ENCODE measurements around the gene RDH8.

Gene RDH8

DNA sequence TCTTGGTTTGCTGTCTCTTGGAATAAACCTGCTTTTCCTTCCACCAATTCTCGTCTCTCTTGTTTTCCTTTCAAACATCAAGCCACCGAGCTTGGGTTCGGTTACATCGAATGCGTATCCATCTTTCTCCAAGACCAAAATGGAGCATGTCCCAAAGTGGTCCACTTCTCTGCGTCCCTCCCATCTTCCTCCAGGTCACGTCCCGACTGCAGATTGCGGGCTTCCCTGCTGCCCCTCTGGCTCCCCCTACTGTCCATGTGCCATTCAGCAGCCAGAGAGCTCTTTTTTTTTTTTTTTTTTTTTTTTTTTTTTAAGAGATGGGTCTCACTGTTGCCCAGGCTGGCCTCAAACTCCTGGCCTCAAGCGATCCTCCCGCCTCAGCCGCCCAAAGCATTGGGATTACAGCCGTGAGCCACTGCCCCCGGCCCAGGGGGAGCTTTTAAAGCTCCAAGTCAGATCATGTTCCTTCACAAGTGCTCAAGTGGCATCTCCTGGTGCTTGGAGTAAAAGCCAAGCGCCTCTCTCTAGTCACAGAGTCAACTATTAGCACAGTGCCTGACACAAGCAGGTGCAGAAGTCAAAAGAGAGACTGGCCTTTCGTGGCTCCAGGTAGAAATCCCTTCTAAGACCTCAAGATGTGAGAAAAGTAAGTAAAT, 13.0 kb upstream of the RDH8 start:
- no peak for TF ChIP-seq EZH2 (IDR thresholded peaks at IDR 0.05)
- TF ChIP-seq FOXP2 (optimal IDR thresholded peaks at IDR 0.05; ENCODE audit: control extremely low read depth, extremely low read length, insufficient read depth) = no peak
- no peak for TF ChIP-seq POLR2AphosphoS5 (IDR thresholded peaks at IDR 0.05; ENCODE audit: borderline replicate concordance, low read depth, low read length)
- H3K36me3 ChIP-seq (ENCODE audit: insufficient read depth, low read length) = no peaks in the 10 kb centered on the region
- H3K4me3 ChIP-seq = no peak overlapping the region

DNA sequence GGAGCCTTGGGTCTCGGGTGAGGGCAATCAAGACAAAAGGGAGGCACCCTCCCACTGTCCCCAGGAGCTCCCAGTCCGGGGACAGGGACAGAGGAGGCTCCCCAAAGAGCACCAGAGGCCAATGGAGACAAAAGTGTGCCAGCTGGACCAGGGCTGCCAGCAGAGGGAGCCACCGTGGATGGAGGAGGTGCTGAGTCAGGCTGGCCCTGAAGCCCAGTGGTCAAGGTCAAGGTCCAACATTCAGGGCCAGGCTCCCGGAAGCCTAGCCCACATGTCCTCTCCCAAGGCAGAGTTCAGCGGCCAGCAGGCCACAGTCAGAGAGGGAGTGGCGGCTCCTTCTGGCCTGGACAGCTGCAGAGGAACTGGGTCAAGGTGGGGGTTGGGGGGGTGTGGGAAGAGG, 11.4 kb upstream of the RDH8 start:
- Histone ChIP-seq H3K9me3 (ENCODE audit: low read depth, low read length) (no peaks in the 10 kb centered on the region), H3K36me3 (ENCODE audit: insufficient read depth, low read length) (no peaks in the 10 kb centered on the region), H3K4me3 (no peak overlapping the region), H3K27ac (no peak overlapping the region), H3K9ac (ENCODE audit: insufficient read length) (no peak overlapping the region)
- TF ChIP-seq EZH2 (IDR thresholded peaks at IDR 0.05) = no peak
- no peak for TF ChIP-seq FOXP2 (optimal IDR thresholded peaks at IDR 0.05; ENCODE audit: control extremely low read depth, extremely low read length, insufficient read depth)
- TF ChIP-seq POLR2AphosphoS5 (IDR thresholded peaks at IDR 0.05; ENCODE audit: borderline replicate concordance, low read depth, low read length) = no peak
- DNase-seq (ENCODE audit: low read depth, low spot score) = no peak

More for the DNA sequence above, 13.0 kb upstream of the RDH8 start:
- H3K9me3 ChIP-seq (ENCODE audit: low read depth, low read length) = no peaks in the 10 kb centered on the region
- H3K9ac ChIP-seq (ENCODE audit: insufficient read length) = no peak overlapping the region
- H3K27ac ChIP-seq = no peak overlapping the region
- no peak for DNase-seq (ENCODE audit: low read depth, low spot score)

DNA sequence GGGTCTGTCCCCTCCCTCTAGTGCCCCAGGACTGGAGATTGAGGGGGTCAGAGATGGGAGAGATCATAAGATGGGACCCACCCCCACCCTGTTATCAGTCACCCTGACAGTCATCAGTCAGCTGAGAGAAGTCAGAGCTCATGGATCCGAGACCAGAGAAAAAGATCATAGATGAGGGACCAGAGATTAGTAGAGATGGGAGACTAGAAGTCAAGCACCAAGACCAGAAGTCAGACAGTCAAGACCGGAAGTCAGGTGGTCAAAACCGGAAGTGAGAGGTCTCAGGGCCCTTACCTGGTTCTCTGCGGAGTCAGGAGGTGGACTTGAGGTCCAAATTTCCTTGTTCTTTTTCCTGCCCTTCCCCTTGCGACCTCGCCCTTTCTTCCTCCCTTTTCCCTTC, 10.0 kb upstream of the RDH8 start:
- Histone ChIP-seq H3K36me3 (ENCODE audit: insufficient read depth, low read length) (no peaks in the 10 kb centered on the region), H3K9ac (ENCODE audit: insufficient read length) (no peak overlapping the region), H3K27ac (no peak overlapping the region), H3K9me3 (ENCODE audit: low read depth, low read length) (no peaks in the 10 kb centered on the region), H3K4me3 (no peak overlapping the region)
- TF ChIP-seq FOXP2 (optimal IDR thresholded peaks at IDR 0.05; ENCODE audit: control extremely low read depth, extremely low read length, insufficient read depth) = no peak
- TF ChIP-seq POLR2AphosphoS5 (IDR thresholded peaks at IDR 0.05; ENCODE audit: borderline replicate concordance, low read depth, low read length) = no peak
- no peak for TF ChIP-seq EZH2 (IDR thresholded peaks at IDR 0.05)
- no peak for DNase-seq (ENCODE audit: low read depth, low spot score)

DNA sequence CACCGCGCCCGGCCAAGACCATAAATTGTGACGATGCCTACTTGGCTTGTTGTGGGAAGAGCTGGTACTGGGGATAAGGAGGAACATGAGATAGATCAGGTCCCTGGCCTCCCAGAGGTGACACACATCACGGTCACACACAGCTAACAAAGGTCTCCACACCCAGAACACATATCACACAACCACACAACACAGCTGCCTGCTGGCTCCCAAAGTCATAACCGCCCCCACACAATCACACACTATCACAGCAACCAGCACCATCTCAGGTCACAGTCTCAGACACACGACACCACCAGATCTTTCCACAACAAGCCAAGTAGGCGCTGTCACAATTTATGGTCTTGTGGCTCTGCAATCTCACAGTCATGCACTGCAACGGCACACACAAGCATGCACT, 8.7 kb upstream of the RDH8 start:
- Histone ChIP-seq H3K27ac (no peak overlapping the region), H3K36me3 (ENCODE audit: insufficient read depth, low read length) (no peaks in the 10 kb centered on the region), H3K4me3 (no peak overlapping the region), H3K9ac (ENCODE audit: insufficient read length) (no peak overlapping the region), H3K9me3 (ENCODE audit: low read depth, low read length) (no peaks in the 10 kb centered on the region)
- no peak for TF ChIP-seq FOXP2 (optimal IDR thresholded peaks at IDR 0.05; ENCODE audit: control extremely low read depth, extremely low read length, insufficient read depth)
- TF ChIP-seq POLR2AphosphoS5 (IDR thresholded peaks at IDR 0.05; ENCODE audit: borderline replicate concordance, low read depth, low read length) = no peak
- no peak for TF ChIP-seq EZH2 (IDR thresholded peaks at IDR 0.05)
- DNase-seq (ENCODE audit: low read depth, low spot score) = no peak

DNA sequence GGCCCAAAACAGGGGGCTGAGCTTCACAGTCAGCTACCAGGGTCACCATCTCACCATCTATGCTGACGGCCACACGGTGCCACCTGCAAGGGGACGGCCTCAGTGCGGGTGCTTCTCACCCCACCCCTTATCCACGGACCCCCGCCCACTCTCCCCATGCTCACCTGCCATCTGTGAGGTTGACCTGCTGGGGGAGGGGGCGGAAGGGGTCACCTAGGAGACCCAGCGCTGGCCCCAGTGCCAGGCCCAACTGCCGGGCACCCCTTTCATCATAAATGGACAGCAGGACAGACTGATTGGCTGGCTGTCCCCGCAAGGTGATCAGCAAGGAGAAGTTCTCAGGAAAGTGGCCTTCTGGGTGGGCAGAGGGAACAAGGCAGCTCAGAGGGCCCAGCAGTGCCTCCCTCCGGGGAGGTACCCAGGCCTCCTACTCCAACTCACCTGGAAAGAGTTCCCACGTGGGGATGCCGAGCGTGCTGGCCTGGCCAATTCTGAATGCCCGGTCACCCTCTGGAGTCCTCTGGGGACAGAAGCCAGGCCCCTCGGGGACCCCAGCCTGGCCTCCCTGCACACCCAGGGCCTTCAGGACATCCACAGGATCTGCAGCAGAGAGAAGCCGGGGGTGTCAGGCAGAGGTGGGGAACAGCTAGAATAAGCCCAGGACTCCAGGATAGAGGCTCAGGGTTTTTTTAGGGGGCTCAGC, 7.5 kb upstream of the RDH8 start:
- Histone ChIP-seq H3K36me3 (ENCODE audit: insufficient read depth, low read length) (no peaks in the 10 kb centered on the region), H3K27ac (no peak overlapping the region), H3K9me3 (ENCODE audit: low read depth, low read length) (no peaks in the 10 kb centered on the region), H3K4me3 (no peak overlapping the region), H3K9ac (ENCODE audit: insufficient read length) (no peak overlapping the region)
- no peak for DNase-seq (ENCODE audit: low read depth, low spot score)
- TF ChIP-seq POLR2AphosphoS5 (IDR thresholded peaks at IDR 0.05; ENCODE audit: borderline replicate concordance, low read depth, low read length) (no peak), EZH2 (IDR thresholded peaks at IDR 0.05) (no peak), FOXP2 (optimal IDR thresholded peaks at IDR 0.05; ENCODE audit: control extremely low read depth, extremely low read length, insufficient read depth) (no peak)

DNA sequence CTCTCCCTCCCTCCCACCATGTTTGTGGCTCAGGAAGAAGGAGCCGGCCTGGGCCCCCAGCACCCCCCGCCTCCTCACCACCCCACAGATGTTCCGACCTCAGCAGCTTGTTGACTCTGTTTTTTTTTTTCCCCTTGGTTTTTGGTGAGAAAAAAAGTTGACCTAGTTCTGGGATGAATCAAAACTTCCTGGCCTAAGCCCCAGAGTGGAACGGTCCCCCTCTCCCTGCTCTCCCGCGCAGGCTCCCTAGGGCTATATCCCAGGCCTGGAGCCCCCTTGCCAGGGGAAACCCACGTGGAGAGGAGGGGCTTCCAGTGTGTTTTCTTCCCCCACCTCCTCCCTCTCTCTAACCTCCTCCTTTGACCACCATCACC, 7.0 kb upstream of the RDH8 start:
- H3K27ac ChIP-seq = no peak overlapping the region

DNA sequence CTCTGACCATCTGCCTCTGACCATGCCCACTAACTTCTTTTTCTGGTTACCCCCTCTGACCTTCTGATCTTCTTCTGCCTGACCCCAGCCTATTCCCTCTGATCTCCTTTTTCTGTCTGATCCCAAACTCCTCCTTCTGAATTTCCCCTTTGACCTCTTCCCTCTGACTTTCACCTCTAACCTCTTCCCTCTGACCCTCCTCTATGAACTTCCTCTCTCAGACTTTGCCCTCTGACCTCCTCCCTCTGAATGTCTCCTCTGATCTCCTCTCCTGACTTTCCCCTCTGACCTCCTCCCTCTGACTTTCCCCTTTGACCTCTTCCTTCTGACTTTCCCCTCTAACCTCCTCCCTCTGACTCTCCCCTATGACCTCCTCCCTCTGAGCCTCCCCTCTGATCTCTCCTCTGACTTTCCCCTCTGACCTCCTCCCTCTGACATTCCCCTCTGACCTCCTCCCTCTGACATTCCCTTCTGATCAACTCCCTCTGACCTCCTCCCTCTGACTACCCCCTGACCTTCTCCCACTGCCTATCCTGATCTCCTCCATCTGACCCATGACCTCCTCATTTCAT, 6.4 kb upstream of the RDH8 start:
- H3K27ac ChIP-seq = no peak overlapping the region
- no peak overlapping the region for H3K9ac ChIP-seq (ENCODE audit: insufficient read length)
- no peak for DNase-seq (ENCODE audit: low read depth, low spot score)
- no peak overlapping the region for H3K4me3 ChIP-seq
- no peaks in the 10 kb centered on the region for H3K36me3 ChIP-seq (ENCODE audit: insufficient read depth, low read length)
- H3K9me3 ChIP-seq (ENCODE audit: low read depth, low read length) = no peaks in the 10 kb centered on the region
- TF ChIP-seq POLR2AphosphoS5 (IDR thresholded peaks at IDR 0.05; ENCODE audit: borderline replicate concordance, low read depth, low read length) (no peak), FOXP2 (optimal IDR thresholded peaks at IDR 0.05; ENCODE audit: control extremely low read depth, extremely low read length, insufficient read depth) (no peak), EZH2 (IDR thresholded peaks at IDR 0.05) (no peak)

More for the DNA sequence above, 7.0 kb upstream of the RDH8 start:
- H3K9ac ChIP-seq (ENCODE audit: insufficient read length) = no peak overlapping the region
- H3K4me3 ChIP-seq = no peak overlapping the region
- no peaks in the 10 kb centered on the region for H3K36me3 ChIP-seq (ENCODE audit: insufficient read depth, low read length)
- TF ChIP-seq EZH2 (IDR thresholded peaks at IDR 0.05) (no peak), FOXP2 (optimal IDR thresholded peaks at IDR 0.05; ENCODE audit: control extremely low read depth, extremely low read length, insufficient read depth) (no peak), POLR2AphosphoS5 (IDR thresholded peaks at IDR 0.05; ENCODE audit: borderline replicate concordance, low read depth, low read length) (no peak)
- DNase-seq (ENCODE audit: low read depth, low spot score) = no peak
- no peaks in the 10 kb centered on the region for H3K9me3 ChIP-seq (ENCODE audit: low read depth, low read length)

DNA sequence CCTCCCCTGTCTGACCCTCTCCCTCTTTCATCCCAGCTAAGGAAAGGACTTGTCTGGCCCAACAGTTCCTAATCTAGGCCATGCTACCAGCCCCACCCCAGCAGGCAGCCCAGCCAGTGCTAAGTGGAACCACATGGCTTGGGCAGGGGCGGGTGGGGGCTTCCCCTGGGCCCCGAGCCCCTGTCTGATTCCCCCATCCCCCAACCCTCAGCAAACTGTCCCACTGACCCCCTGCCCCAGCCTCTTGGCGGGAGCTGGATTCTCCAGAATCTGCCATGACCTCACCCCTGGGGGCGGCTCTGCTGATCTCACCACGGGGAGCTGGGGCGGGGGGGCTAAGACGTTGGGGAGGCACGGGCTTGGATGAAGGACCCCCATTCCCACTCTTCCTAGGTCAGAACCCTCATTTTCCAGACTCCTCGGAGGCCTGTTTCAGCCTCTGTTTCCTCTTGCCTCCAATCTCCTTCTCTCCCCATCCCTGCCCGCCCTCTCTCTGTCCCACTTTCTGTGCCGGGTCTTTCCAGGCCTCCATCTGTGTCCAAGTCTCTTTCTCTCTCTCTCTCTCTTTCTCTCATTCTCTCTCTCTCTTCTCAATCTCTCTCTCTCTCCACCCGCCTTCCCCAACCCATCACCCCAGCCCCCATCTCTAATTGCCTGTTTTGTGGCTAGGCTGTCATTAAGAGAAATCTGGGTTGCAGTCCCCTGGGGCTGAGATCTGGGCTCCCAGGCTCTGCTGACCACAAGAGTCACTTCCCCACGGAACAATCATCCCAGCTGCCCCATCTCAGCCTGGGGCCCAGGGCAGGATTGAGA, 5.7 kb upstream of the RDH8 start:
- Histone ChIP-seq H3K4me3 (no peak overlapping the region), H3K27ac (no peak overlapping the region), H3K36me3 (ENCODE audit: insufficient read depth, low read length) (no peaks in the 10 kb centered on the region), H3K9me3 (ENCODE audit: low read depth, low read length) (no peaks in the 10 kb centered on the region), H3K9ac (ENCODE audit: insufficient read length) (no peak overlapping the region)
- TF ChIP-seq EZH2 (IDR thresholded peaks at IDR 0.05) = no peak
- no peak for TF ChIP-seq FOXP2 (optimal IDR thresholded peaks at IDR 0.05; ENCODE audit: control extremely low read depth, extremely low read length, insufficient read depth)
- TF ChIP-seq POLR2AphosphoS5 (IDR thresholded peaks at IDR 0.05; ENCODE audit: borderline replicate concordance, low read depth, low read length) = no peak
- no peak for DNase-seq (ENCODE audit: low read depth, low spot score)

All from SK-N-MC (cell line).